ENCODE measurements around the gene LMAN2L.

The LMAN2L gene

DNA sequence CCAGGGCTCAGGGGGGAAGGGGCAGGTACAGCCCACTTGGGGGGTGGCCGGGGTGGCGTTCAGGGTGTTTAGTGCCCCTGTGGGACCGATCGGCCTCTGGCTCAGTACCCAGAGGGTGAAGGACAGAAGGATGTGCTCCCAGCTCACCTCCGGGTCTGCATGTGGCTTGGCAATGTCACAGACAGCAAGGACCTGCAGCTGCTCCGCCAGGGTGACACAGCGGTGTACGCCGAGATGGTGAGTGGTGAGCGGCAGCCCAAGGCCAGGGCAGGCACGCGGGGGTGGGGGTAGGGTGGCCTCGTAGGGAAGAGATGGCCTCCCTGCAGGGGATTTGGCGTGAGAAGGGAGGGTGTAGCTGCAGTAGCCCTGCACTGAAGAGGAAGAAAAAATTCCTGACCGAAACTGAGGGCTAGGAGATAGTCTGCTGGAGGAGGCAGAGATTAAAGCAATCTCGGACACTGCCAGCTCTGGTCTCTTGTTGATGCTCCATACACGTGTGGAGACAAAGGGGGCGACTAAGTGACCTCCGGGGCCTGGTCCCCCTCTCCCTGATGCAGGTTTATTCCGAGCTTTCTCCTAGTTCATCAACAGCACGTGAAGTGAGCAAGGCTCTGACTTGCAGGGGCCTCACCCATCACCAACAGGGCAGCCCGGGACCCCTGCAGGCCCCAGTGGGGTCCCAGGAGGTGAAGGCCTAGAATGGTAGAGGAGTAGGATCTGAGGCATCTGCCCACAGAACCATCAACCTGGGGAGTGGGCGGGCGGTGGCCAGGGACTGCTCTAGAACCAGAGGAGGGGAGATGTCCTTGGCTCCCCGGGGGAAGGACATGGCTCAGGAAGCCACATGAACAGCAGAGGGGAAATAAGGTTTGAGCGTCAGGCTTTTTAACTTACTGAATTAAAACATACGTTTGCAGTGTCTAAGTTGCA is 51.9 kb downstream of the LMAN2L start:
- TF ChIP-seq, protein P1, sequence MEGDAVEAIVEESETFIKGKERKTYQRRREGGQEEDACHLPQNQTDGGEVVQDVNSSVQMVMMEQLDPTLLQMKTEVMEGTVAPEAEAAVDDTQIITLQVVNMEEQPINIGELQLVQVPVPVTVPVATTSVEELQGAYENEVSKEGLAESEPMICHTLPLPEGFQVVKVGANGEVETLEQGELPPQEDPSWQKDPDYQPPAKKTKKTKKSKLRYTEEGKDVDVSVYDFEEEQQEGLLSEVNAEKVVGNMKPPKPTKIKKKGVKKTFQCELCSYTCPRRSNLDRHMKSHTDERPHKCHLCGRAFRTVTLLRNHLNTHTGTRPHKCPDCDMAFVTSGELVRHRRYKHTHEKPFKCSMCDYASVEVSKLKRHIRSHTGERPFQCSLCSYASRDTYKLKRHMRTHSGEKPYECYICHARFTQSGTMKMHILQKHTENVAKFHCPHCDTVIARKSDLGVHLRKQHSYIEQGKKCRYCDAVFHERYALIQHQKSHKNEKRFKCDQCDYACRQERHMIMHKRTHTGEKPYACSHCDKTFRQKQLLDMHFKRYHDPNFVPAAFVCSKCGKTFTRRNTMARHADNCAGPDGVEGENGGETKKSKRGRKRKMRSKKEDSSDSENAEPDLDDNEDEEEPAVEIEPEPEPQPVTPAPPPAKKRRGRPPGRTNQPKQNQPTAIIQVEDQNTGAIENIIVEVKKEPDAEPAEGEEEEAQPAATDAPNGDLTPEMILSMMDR (IDR thresholded peaks at IDR 0.05): no peak

DNA sequence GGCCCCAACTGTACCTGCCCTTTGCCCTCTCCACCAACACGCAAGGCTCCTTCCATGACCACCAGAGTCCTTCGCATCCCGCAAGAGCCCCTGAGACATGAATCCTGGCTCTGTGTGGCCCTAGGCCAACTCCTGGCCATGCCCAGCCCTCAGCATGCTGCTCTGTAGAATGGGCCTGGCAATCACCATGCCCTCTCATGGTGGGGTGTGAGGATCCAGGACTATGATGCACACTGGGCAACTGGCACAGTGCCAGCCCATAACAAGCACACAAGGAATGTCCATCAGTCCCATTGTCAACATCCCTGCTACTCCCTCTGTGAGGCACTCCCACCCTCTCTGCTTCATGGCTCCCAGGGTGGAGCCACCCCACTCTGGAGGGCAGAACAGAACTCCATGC is 52.6 kb downstream of the LMAN2L start:
- TF ChIP-seq, protein P1 (IDR thresholded peaks at IDR 0.05): no peak

DNA sequence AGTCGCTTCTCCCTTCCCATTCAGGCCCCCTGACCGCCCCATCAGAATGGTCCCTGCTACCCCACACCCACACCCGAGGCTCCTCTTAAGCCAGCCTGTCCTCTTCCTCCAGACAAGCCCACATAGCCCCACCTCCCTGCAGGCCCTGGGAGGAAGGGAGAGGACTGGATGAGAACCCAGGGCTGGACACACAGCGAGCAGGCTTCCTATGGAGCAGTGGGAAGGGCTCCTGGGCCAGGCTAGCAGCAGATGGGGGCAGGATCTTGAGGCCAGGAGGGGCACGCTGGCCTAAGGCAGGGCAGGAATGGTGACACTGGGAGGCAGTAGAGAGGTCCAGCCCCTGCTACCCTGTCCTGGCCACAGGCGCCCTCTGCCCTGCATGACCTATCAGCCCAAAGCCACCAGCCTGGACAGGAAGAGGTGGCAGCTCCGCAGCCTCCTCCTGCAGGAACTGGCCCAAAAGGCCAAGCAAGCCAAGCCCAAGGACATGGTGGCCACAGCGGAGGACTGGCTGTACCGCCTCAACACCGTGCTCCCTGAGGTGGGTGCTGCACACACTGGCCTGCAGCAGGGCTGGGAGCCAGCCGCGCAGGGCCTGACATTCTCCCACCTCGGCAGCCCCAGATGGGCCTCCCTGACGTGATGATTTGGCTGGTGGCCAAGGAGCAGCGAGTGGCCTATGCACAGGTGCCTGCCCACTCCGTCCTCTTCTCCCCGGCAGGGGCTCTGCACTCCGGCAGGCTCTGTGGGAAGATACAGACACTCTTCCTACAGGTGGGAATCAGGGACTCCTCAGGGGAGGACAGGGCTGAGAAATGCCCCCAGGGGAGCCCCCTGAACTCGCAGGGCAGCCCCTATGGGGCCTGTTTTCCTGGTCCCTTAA is 54.0 kb downstream of the LMAN2L start:
- TF ChIP-seq, protein P1 (IDR thresholded peaks at IDR 0.05): no peak

DNA sequence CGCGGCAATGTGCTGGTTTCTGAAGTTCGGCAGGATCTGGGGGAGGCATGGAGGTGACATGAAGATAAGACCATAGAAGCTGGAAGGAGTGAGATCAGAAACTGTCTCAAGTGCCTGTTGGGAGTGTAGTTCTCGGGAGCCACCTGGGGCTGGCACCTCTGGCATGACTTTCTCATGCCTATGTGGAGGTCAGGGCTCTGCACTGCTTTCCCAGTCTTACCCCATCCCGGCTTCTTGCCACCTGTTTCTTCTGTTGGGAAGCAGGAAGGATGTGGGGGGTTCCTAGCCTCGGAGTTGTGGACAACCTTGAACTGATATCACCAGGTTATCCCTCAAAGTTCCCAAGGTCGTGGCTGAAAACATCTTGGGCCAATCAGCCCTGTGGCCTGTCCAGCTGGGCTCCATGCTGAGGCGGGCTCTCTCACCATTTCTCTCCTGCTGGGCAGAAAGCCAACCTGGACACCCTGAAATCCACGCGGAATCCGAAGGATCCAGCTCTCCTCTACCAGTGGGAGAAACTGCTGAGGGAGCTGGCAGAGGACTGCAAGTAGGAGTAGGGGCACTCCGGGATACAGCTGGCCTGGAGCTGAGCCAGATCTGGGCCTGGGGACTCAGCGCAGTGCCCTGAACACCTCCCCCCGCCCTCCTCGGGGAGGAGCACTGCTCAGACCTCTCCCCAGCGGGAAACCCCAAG is 54.8 kb downstream of the LMAN2L start:
- TF ChIP-seq, protein P1 (IDR thresholded peaks at IDR 0.05): no peak

DNA sequence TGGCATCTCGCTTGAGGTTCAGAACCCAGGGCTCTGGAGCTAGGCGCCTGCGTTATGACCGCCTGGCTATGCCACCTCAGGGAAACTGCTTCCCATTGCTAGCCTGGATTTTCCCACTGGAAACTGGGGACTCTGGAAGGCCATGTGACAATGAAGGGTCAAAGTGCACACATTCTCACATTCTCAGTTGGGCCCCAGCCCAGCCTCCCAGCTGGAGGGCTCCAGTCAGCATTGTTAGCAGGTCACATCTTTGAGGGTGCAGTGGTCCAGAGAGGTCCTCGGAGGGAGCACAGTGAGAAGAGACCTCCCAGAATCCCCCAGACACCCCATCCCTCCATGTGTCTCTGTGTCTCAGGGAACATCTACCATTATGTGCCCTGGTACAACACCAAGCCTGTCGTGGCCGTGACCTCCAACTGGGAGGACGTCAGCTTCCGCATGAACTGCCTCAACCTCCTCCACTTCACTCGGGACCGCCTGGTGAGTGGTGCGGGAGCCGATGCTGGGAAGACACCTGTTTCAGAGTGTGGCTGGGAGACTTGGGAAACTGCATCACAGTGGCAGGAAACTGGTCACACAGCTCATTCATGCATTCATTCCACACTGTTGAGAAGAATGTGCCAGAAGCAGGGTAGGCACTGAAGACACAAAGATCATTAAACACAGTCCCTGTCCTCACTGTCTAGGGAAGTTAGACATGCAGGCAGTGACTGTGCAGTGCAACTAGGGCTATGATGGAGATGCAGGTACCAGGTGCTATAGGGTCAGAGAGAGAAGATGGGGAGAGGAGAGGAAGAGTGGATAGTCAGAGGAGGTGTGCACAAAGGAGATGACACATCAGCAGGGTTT is 55.7 kb downstream of the LMAN2L start:
- TF ChIP-seq, protein P1 (IDR thresholded peaks at IDR 0.05): no peak

DNA sequence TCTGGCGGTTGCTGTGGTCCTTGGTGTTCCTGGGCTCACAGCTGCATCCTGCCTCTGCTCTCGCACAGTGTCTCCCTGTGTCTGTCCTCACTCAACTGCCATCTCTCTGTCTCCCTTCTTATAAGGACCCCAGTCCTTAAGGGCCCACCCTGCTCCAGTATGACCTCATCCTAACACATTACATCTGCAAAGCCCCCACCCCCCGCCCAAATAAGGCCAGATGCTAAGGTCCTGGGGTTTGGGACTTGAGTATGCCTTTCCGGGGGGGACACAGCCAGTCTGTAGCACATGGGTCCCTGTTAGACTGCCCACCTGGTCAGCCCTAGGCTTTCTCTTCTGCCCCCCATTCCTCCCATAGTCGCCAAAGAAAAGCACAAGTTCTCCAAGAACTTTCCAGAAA is 56.6 kb downstream of the LMAN2L start:
- TF ChIP-seq, protein P1 (IDR thresholded peaks at IDR 0.05): no peak
